K562 (cell line): ENCODE measurements around the gene MBD1.

Experiments used
- BRF2 ChIP-seq: IDR thresholded peaks from 3 replicates; pipeline ENCODE4 v1.6.1; 2011; ENCODE audit warnings: borderline replicate concordance, mild to moderate bottlenecking; ENCODE audit not compliant: insufficient read length, insufficient read depth
- E2F8 ChIP-seq: fragments of 450-650 bp; IDR thresholded peaks from 2 replicates; pipeline ENCODE4 v1.7.1; 2018; ENCODE audit warnings: mild to moderate bottlenecking, low read depth; ENCODE audit not compliant: partially characterized antibody
- EZH2 ChIP-seq: IDR thresholded peaks from 2 replicates; pipeline ENCODE4 v1.6.1; 2012; ENCODE audit warnings: low read depth, mild to moderate bottlenecking, inconsistent platforms, low read length, borderline replicate concordance
- HNRNPH1 ChIP-seq: fragments of 200-400 bp; formaldehyde crosslinking; optimal IDR thresholded peaks from 2 replicates; pipeline ENCODE3; 2017; ENCODE audit warnings: low read depth, mild to moderate bottlenecking, low read length, moderate library complexity
- IRF9 ChIP-seq: fragments of 450-650 bp; IDR thresholded peaks from 2 replicates; pipeline ENCODE4 v1.6.1; 2016; ENCODE audit warnings: missing biosample characterization, missing genetic modification characterization
- NFIC ChIP-seq: fragments of 450-650 bp; IDR thresholded peaks from 2 replicates; pipeline ENCODE4 v1.6.1; 2017; ENCODE audit warnings: mild to moderate bottlenecking, inconsistent platforms
- NFYB ChIP-seq: IDR thresholded peaks from 2 replicates; pipeline ENCODE4 v1.6.1; 2011; ENCODE audit warnings: mild to moderate bottlenecking, moderate library complexity; ENCODE audit not compliant: insufficient read length; ENCODE audit errors: extremely low read depth
- SAFB ChIP-seq: fragments of 200-400 bp; formaldehyde crosslinking; IDR thresholded peaks from 2 replicates; pipeline ENCODE4 v1.6.1; 2017; ENCODE audit warnings: low read depth, low read length, borderline replicate concordance
- TSHZ1 ChIP-seq: fragments of 250-450 bp; sonication (Bioruptor Pico); IDR thresholded peaks from 2 replicates; pipeline ENCODE4 v1.4.0; 2020; ENCODE audit warnings: mild to moderate bottlenecking, moderate library complexity

GRCh38 chr18:50274044-50274442 is 7.3 kb downstream of the MBD1 start:
- TF ChIP-seq NFIC (no peak), TSHZ1 (no peak), HNRNPH1 (no peak), SAFB (no peak), NFYB (no peak), E2F8 (no peak), IRF9 (no peak), BRF2 (no peak), EZH2 (no peak)
